Measurements from ENCODE around the gene TRAPPC8. TPM values are rescaled to one million over a fixed set of nuclear protein-coding genes. Genes with fewer than 3 reads are reported as not detected.

Gene TRAPPC8
- total and polyA plus RNA-seq, 2 of the 13 experiments (the other 11 are each of a cell fraction or from before 2014, with no cell fraction given), result 34.6 to 50.8 TPM

DNA sequence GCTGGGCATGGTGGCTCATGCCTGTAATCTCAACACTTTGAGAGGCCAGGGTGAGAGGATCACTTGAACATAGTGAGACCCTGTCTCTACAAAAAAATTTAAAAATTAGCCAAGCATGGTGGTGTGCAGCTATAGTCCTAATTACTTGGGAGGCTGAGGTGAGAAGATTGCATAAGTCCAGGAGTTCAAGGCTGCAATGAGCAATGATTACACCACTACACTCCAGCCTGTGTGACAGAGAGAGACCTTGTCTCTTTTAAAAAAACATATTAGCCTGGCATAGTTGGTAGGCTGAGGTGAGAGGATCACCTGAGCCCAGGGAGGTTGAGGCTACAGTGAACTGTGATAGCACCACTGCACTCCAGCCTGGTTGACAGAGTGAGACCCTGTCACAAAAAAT, 13.7 kb downstream of the TRAPPC8 start:
- Histone ChIP-seq H2AFZ (ENCODE audit: low read length) (no peak overlapping the region), H3K4me3 (replicated peaks in 1 of 3; ENCODE audit: insufficient read depth in 1 of 3, low read depth in 2 of 3, low read length in 3 of 3) (no peak overlapping the region), H3K4me1 (ENCODE audit: insufficient read depth, low read length) (peaks cover 17% of the 10 kb centered on the region), H4K20me1 (ENCODE audit: insufficient read depth, low read length) (no peaks in the 10 kb centered on the region), H3K79me2 (ENCODE audit: insufficient read depth, low read length) (peaks cover 4% of the 10 kb centered on the region), H3K4me2 (ENCODE audit: low read depth, low read length) (0 out of 2 replicates have a peak overlapping the region, but pooled peaks have one; percentile 18), H3K27me3 (ENCODE audit: control insufficient read depth in 1 of 2, insufficient read depth in 2 of 2, low read length in 2 of 2) (no peaks in the 10 kb centered on the region), H3K27ac (ENCODE audit: extremely low read length, insufficient read depth, low read length) (peak overlapping the region; percentile 47), H3K36me3 (replicated peaks in 1 of 2; ENCODE audit: control insufficient read depth in 1 of 2, insufficient read depth in 2 of 2, low read length in 2 of 2) (peaks cover 0 to 37% of the 10 kb centered on the region in 2 experiments; a peak in 2 of 5 replicates), H3K9me3 (ENCODE audit: low read length) (no peaks in the 10 kb centered on the region), H3K9ac (ENCODE audit: insufficient read depth, low read depth, low read length) (no peak overlapping the region)
- BruUV-seq (replicated peaks), result no TSS peak
- DNase-seq (ENCODE audit: low spot score) (peak; percentile 40), ATAC-seq (peak; percentile 89), FAIRE-seq (peak; percentile 48)
- ChIA-PET POLR2A (interaction anchor here (1.5 kb wide), 1 partner anchor 14 kb away, joined by 4 read pairs; the partner anchor contains the start of gene TRAPPC8), CTCF (ENCODE audit: low intra/inter-chr PET ratio, low total read pairs) (no interaction called here)
- in situ Hi-C loops (cut with HindIII; ENCODE audit: extremely low pct_ligation_motif_present, low pct_unique_long_range_greater_than_20kb), result no loop called here
- intact Hi-C loops (cut with micrococcal nuclease; ENCODE audit: unreplicated experiment), result loop anchor here (5.0 kb wide), 1 partner anchor 48 kb away; no protein-coding TSS in a partner anchor
- TF ChIP-seq ERF (CRISPR knock-in tag; IDR thresholded peaks at IDR 0.05) (no peak), RBFOX2 (IDR thresholded peaks at IDR 0.05; ENCODE audit: low read depth, low read length) (no peak), ASH2L (IDR thresholded peaks at IDR 0.05; ENCODE audit: insufficient read length, low read depth, low read length) (no peak), SCMH1 (CRISPR knock-in tag; IDR thresholded peaks at IDR 0.05; ENCODE audit: borderline replicate concordance) (no peak), KLF16 (CRISPR knock-in tag; IDR thresholded peaks at IDR 0.05) (no peak), ZNF101 (CRISPR knock-in tag; IDR thresholded peaks at IDR 0.05; ENCODE audit: borderline replicate concordance, low read depth) (no peak), ZNF883 (CRISPR knock-in tag; IDR thresholded peaks at IDR 0.05; ENCODE audit: not compliant biosample characterization) (no peak), PHB2 (IDR thresholded peaks at IDR 0.05; ENCODE audit: partially characterized antibody) (no peak), BORCS8-MEF2B (CRISPR knock-in tag; IDR thresholded peaks at IDR 0.05) (no peak), ZNF468 (CRISPR knock-in tag; IDR thresholded peaks at IDR 0.05) (no peak), SIX1 (CRISPR knock-in tag; IDR thresholded peaks at IDR 0.05; ENCODE audit: borderline replicate concordance) (no peak)
- TF ChIP-seq, protein P1, sequence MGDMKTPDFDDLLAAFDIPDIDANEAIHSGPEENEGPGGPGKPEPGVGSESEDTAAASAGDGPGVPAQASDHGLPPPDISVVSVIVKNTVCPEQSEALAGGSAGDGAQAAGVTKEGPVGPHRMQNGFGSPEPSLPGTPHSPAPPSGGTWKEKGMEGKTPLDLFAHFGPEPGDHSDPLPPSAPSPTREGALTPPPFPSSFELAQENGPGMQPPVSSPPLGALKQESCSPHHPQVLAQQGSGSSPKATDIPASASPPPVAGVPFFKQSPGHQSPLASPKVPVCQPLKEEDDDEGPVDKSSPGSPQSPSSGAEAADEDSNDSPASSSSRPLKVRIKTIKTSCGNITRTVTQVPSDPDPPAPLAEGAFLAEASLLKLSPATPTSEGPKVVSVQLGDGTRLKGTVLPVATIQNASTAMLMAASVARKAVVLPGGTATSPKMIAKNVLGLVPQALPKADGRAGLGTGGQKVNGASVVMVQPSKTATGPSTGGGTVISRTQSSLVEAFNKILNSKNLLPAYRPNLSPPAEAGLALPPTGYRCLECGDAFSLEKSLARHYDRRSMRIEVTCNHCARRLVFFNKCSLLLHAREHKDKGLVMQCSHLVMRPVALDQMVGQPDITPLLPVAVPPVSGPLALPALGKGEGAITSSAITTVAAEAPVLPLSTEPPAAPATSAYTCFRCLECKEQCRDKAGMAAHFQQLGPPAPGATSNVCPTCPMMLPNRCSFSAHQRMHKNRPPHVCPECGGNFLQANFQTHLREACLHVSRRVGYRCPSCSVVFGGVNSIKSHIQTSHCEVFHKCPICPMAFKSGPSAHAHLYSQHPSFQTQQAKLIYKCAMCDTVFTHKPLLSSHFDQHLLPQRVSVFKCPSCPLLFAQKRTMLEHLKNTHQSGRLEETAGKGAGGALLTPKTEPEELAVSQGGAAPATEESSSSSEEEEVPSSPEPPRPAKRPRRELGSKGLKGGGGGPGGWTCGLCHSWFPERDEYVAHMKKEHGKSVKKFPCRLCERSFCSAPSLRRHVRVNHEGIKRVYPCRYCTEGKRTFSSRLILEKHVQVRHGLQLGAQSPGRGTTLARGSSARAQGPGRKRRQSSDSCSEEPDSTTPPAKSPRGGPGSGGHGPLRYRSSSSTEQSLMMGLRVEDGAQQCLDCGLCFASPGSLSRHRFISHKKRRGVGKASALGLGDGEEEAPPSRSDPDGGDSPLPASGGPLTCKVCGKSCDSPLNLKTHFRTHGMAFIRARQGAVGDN (CRISPR knock-in tag; IDR thresholded peaks at IDR 0.05), result no peak
- TF ChIP-seq, protein P2, sequence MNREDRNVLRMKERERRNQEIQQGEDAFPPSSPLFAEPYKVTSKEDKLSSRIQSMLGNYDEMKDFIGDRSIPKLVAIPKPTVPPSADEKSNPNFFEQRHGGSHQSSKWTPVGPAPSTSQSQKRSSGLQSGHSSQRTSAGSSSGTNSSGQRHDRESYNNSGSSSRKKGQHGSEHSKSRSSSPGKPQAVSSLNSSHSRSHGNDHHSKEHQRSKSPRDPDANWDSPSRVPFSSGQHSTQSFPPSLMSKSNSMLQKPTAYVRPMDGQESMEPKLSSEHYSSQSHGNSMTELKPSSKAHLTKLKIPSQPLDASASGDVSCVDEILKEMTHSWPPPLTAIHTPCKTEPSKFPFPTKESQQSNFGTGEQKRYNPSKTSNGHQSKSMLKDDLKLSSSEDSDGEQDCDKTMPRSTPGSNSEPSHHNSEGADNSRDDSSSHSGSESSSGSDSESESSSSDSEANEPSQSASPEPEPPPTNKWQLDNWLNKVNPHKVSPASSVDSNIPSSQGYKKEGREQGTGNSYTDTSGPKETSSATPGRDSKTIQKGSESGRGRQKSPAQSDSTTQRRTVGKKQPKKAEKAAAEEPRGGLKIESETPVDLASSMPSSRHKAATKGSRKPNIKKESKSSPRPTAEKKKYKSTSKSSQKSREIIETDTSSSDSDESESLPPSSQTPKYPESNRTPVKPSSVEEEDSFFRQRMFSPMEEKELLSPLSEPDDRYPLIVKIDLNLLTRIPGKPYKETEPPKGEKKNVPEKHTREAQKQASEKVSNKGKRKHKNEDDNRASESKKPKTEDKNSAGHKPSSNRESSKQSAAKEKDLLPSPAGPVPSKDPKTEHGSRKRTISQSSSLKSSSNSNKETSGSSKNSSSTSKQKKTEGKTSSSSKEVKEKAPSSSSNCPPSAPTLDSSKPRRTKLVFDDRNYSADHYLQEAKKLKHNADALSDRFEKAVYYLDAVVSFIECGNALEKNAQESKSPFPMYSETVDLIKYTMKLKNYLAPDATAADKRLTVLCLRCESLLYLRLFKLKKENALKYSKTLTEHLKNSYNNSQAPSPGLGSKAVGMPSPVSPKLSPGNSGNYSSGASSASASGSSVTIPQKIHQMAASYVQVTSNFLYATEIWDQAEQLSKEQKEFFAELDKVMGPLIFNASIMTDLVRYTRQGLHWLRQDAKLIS (CRISPR knock-in tag; IDR thresholded peaks at IDR 0.05), result no peak
- TF ChIP-seq, protein P3, sequence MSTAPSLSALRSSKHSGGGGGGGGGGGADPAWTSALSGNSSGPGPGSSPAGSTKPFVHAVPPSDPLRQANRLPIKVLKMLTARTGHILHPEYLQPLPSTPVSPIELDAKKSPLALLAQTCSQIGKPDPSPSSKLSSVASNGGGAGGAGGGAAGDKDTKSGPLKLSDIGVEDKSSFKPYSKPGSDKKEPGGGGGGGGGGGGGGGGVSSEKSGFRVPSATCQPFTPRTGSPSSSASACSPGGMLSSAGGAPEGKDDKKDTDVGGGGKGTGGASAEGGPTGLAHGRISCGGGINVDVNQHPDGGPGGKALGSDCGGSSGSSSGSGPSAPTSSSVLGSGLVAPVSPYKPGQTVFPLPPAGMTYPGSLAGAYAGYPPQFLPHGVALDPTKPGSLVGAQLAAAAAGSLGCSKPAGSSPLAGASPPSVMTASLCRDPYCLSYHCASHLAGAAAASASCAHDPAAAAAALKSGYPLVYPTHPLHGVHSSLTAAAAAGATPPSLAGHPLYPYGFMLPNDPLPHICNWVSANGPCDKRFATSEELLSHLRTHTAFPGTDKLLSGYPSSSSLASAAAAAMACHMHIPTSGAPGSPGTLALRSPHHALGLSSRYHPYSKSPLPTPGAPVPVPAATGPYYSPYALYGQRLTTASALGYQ (CRISPR knock-in tag; IDR thresholded peaks at IDR 0.05), result no peak
